AG04449 (cell line): ENCODE measurements around the gene GALNT10.

Source experiments
- CTCF ChIA-PET: fragments of 350-600 bp; formaldehyde crosslinking; extraction: SDS; loops from one replicate; lab custom pipeline; 2021; ENCODE audit warnings: antibody characterized with exemption; lab: Yijun Ruan, JAX
- POLR2A ChIA-PET: fragments of 400-600, 350-600 bp; formaldehyde crosslinking; extraction: SDS; loops from one replicate; lab custom pipeline; 2020; ENCODE audit warnings: antibody characterized with exemption, inconsistent platforms; lab: Yijun Ruan, JAX
- DNase-seq: peaks from one replicate; pipeline ENCODE4 v3.0.0-alpha.2; 2010; ENCODE audit warnings: low read depth, low spot score
- H3K4me3 ChIP-seq: 2 replicates; pipeline ENCODE4 v1.5.1; 2011; ENCODE audit warnings: low read depth, mild to moderate bottlenecking, control low read depth, low read length
- TF ChIP-seq, protein P1 (sequence below): IDR thresholded peaks from one replicate; pipeline ENCODE4 v1.5.1; 2011; ENCODE audit warnings: mild to moderate bottlenecking, moderate library complexity, low read length, control low read depth, inconsistent platforms; ENCODE audit not compliant: insufficient read depth; ENCODE audit errors: missing control alignments

GALNT10 gene

DNA sequence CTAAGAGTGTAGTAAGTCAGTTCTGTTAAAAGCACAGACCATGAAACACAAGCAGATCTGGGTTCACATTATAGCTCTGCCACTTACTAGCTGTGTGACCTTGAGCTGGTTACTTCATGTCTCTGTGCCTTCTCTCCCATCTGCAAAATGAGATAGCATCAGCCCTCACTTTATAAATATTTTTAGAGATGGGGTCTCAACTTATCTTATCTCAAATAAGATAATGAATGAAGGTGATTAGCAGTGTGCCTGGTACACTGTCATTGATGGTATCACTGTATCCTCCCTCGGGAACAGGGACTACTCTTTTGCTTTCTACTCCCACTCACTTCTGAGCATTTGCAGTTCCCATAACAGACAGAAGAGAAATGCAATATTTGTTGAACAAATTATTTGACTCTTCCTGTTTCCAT, 52.4 kb downstream of the GALNT10 start:
- CTCF ChIA-PET, result interaction anchor here (0.8 to 1.8 kb wide), 5 partner anchors 11 to 171 kb away, joined by 3 to 5 read pairs (median 4); no protein-coding TSS in a partner anchor
- TF ChIP-seq, protein P1, sequence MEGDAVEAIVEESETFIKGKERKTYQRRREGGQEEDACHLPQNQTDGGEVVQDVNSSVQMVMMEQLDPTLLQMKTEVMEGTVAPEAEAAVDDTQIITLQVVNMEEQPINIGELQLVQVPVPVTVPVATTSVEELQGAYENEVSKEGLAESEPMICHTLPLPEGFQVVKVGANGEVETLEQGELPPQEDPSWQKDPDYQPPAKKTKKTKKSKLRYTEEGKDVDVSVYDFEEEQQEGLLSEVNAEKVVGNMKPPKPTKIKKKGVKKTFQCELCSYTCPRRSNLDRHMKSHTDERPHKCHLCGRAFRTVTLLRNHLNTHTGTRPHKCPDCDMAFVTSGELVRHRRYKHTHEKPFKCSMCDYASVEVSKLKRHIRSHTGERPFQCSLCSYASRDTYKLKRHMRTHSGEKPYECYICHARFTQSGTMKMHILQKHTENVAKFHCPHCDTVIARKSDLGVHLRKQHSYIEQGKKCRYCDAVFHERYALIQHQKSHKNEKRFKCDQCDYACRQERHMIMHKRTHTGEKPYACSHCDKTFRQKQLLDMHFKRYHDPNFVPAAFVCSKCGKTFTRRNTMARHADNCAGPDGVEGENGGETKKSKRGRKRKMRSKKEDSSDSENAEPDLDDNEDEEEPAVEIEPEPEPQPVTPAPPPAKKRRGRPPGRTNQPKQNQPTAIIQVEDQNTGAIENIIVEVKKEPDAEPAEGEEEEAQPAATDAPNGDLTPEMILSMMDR, result no peak
- no peak for DNase-seq
- POLR2A ChIA-PET, result interaction anchor here (1.2 kb wide), 1 partner anchor 53 kb away, joined by 6 read pairs; the partner anchor contains the start of gene GALNT10
- H3K4me3 ChIP-seq, result no peak overlapping the region

DNA sequence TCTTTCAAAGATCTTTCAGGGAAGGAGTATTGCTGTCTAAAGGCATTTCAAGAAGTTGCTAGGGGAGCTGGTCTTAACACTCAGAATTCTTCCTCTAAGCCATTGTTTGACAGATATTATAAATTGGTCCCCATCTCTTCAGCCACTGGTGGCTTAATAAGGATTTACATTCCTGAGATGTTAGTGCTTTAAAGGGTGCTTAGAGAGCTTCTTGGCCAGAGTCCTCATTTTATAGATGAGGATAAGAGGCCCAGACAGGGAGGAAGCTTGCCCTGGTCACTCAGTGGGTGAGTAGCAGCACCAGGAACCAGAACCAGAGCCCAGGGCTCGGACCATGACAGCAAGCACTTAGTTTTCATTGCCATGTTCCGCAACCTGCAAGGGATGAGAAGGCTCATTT, 53.2 kb downstream of the GALNT10 start:
- no peak overlapping the region for H3K4me3 ChIP-seq
- DNase-seq, result peak; percentile 40
- ChIA-PET CTCF (interaction anchor here (1.0 to 1.8 kb wide), 5 partner anchors 28 to 171 kb away, joined by 3 to 5 read pairs (median 3); no protein-coding TSS in a partner anchor), POLR2A (interaction anchor here (1.0 kb wide), 1 partner anchor 31 kb away, joined by 4 read pairs; no protein-coding TSS in a partner anchor)
- TF ChIP-seq, protein P1, result no peak

DNA sequence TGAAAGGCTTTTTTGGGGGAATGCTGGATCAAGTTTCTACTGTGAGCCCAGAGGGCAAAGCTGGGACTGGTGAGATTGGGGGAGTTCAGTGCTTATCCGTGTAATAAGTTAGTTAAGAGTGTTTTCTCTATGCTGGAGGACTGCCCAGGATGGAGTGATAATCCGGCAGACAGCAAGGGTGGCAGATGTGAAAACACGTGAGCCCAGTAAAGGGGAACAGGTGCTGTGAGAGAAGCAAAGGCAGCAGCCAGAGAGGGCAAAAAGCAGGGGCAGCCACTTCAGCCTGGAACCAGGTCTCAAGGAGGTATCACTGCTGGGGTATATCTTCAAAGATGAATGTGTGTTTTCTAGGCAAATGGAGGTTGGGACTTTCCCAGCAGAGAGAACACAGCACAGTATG, 53.9 kb downstream of the GALNT10 start:
- no peak for DNase-seq
- POLR2A ChIA-PET, result no interaction called here
- no peak overlapping the region for H3K4me3 ChIP-seq
- CTCF ChIA-PET, result interaction anchor here (1.0 to 1.3 kb wide), 5 partner anchors 8 to 172 kb away, joined by 3 to 5 read pairs (median 3); no protein-coding TSS in a partner anchor
- TF ChIP-seq, protein P1, result no peak

DNA sequence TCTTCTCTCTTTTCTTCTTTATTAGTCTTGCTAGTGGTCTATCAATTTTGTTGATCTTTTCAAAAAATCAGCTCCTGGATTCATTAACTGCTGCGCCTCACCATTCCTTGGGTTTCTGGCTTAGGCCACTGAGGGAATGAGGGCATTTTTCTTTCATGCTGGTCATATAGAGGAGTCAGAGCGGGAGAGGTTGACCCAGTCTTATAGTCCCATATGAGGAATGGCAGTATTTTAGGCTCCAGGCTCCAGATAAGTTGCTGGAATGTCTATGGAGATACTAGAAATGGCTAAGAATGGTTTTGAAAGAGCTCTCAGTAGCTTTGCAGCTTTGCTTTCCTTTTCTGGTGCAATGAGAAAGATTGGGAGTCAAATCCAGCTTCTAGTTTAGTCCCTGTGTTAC, 58.2 kb downstream of the GALNT10 start:
- ChIA-PET CTCF (interaction anchor here (1.4 kb wide), 1 partner anchor 157 kb away, joined by 3 read pairs; no protein-coding TSS in a partner anchor), POLR2A (no interaction called here)
- H3K4me3 ChIP-seq, result no peak overlapping the region
- TF ChIP-seq, protein P1, result no peak
- DNase-seq, result no peak

DNA sequence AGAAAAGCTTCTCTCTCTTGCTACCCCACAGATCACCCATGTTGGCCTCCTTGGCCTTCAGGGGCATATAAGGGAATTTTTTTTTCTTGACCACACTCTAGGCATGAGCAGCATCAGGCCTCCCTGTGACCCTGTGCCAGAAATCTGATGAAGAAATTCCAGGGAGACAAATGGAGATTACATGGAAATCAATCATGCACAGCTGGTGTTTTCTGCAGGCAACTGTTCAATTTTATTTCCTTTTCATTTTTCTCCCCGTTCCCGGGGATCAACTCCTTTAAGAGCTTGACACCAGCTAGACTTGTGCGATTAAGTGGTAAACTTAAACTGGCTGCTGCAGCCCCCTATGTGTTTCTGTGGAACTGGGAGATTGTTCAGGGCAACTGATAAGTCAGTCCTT, 59.3 kb downstream of the GALNT10 start:
- ChIA-PET POLR2A (interaction anchor here (0.9 kb wide), 1 partner anchor 57 kb away, joined by 6 read pairs; no protein-coding TSS in a partner anchor), CTCF (interaction anchor here (1.2 kb wide), 1 partner anchor 55 kb away, joined by 3 read pairs; no protein-coding TSS in a partner anchor)
- DNase-seq, result no peak
- H3K4me3 ChIP-seq, result no peak overlapping the region
- TF ChIP-seq, protein P1, result no peak

DNA sequence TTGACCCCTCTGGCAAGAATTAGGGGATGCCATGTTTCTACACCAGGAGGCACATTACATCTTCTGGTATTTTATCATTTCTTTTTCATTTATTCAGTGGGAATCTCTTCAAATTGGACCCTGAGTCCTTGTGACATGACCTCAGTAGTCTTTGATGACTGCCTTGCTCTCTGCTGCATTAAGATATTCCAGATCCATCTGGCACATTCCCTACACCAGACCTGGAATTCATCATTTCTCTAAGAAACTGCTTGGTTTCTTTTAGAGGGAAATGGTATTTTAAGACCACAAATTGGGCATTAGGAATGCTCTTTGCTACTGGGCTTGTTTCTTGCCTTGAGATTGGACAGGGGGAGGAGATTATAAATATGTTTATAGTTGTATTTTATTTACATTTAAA, 61.0 kb downstream of the GALNT10 start:
- H3K4me3 ChIP-seq, result no peak overlapping the region
- TF ChIP-seq, protein P1, result no peak
- ChIA-PET POLR2A (no interaction called here), CTCF (no interaction called here)
- DNase-seq, result no peak
